Mesodermal cell (in vitro differentiated cells): ENCODE results near the gene MACROD2.

Experiments
- H3K27ac ChIP-seq: 2 replicates; pipeline ENCODE4 v1.7.0; 2013; ENCODE audit warnings: mild to moderate bottlenecking, low read depth, low read length, moderate library complexity; ENCODE audit not compliant: severe bottlenecking
- H3K36me3 ChIP-seq: 2 replicates; pipeline ENCODE4 v1.7.1; 2013; ENCODE audit warnings: mild to moderate bottlenecking, low read length, moderate library complexity; ENCODE audit not compliant: control insufficient read depth, insufficient read depth
- H3K4me1 ChIP-seq: one replicate; pipeline ENCODE4 v1.7.1; 2013; ENCODE audit warnings: mild to moderate bottlenecking, low read length; ENCODE audit not compliant: insufficient read depth, control insufficient read depth, poor library complexity, severe bottlenecking
- H3K4me3 ChIP-seq: 2 replicates; pipeline ENCODE4 v1.7.0; 2013; ENCODE audit warnings: low read length, control low read depth, mild to moderate bottlenecking; ENCODE audit not compliant: insufficient read depth, poor library complexity, severe bottlenecking; ENCODE audit errors: extremely low read depth
- H3K9me3 ChIP-seq: 2 replicates; pipeline ENCODE4 v1.7.1; 2013; ENCODE audit warnings: mild to moderate bottlenecking, low read length, moderate library complexity; ENCODE audit not compliant: control insufficient read depth
- WGBS, 2 experiments: methylation state at CpG; one replicate each; pipeline ENCODE4 v1.1.5; 2013; ENCODE audit warnings: missing lambda C conversion rate in 2 of 2; ENCODE audit not compliant: insufficient coverage in 2 of 2; 5-methylcytosine and 5-hydroxymethylcytosine counted together

Gene MACROD2

DNA sequence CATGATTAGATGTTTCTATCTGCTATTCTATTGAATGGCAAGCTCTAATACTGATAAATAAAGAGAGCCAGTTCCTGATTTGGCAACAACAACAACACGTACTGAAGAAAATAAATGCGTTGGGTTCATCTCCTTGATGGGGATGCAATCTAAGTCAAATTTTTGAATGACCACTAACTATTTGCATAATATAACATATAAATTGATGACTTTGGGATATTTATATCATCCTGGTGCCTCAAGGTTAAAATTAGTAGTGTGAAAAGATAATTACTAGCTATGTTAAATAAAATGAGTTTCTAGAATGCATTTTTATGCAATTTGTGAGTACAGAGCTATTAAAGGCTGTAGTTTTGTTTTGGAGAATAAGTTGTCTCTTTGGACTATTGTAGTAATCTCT is 1681.5 kb downstream of the MACROD2 start:
- H3K36me3 ChIP-seq, result no peaks in the 10 kb centered on the region
- WGBS, 2 experiments, result no CpG with 5 or more reads among the region's 2 CpGs
- H3K9me3 ChIP-seq, result no peaks in the 10 kb centered on the region
- H3K27ac ChIP-seq, result no peak overlapping the region
- H3K4me1 ChIP-seq, result no peaks in the 10 kb centered on the region
- no peak overlapping the region for H3K4me3 ChIP-seq

DNA sequence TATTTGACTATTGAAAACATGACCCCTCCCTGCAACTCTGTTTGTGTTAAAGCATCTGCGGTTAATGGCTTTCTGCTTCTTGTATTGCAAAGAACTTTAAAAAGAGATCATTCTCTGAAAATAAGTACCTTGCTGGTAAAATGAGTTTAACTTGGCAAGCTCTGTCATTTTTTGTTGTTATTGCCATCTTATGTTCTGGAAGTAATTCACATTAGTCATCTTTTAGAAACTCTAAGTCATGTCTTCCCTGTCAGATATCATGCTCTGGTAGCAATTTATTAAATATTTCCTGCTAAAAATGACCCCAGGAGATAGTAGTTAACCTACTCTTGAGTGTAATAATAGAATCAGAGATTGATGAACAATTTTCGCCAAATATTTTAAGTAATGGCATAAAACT is 1687.4 kb downstream of the MACROD2 start:
- no peak overlapping the region for H3K4me3 ChIP-seq
- WGBS, 2 experiments, result 100% methylated on average over 1 to 2 of the region's 2 CpGs

DNA sequence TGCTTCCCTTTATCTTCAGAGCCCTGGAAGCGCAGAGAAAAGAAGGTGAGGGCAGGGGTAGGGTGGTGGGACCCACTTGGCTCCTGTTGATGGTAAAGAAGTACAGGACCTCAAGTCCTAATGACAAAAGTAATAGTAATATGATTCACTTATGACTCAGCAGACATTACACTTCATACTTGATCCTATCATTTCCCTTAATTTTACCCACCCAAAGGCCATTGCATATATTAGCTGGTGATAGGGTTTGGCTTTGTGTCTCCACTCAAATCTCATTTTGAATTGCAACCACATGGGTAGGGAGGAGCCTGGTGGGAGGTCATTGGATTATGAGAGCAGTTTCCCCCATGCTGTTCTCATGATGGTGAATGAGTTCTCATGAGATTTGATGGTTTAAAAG is 1697.3 kb downstream of the MACROD2 start:
- Histone ChIP-seq H3K9me3 (no peaks in the 10 kb centered on the region), H3K27ac (no peak overlapping the region), H3K4me3 (no peak overlapping the region), H3K36me3 (no peaks in the 10 kb centered on the region), H3K4me1 (no peaks in the 10 kb centered on the region)
- WGBS, 2 experiments, result 60 to 83% methylated on average over 1 of the region's 1 CpG

More for the DNA sequence above, 1687.4 kb downstream of the MACROD2 start:
- H3K27ac ChIP-seq, result no peak overlapping the region
- no peaks in the 10 kb centered on the region for H3K9me3 ChIP-seq
- H3K36me3 ChIP-seq, result no peaks in the 10 kb centered on the region
- H3K4me1 ChIP-seq, result no peaks in the 10 kb centered on the region

DNA sequence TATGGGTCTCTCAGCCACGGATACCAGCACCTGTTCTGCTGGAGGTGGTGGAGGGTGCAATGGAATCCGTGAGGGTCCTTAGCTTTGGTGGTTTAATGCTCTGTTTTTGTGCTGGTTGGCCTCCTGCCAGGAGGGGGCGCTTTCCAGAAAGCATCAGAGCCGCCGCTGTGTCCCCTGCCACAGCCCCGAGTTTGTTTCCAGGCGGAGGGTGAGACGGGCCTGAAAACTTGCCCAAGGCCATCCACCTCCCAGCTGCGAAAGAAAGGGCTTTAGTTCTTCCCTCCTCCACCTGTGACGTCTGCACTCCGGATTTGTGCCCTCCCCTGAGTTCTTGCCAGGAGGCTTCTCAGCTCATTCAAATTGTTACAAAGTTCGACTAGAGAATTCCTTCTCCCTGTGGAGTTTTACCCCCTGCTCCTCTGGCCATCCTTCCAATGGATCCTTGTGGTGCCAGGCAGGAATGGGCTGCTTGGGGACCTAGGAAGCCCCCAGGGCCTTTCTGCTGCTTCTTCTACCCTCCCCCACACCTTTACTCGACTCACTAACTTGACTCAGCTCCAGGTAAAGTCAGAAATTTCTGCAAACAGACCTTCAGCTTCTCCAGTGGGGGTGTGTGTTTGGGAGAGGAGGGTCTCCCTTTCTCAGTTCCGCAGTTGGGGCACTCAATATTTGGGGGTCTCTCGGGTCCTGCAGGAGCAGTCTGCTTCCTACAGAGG is 1704.3 kb downstream of the MACROD2 start:
- 89 to 92% methylated on average over 6 to 14 of the region's 15 CpGs for WGBS, 2 experiments
- no peaks in the 10 kb centered on the region for H3K4me1 ChIP-seq
- no peak overlapping the region for H3K4me3 ChIP-seq
- H3K27ac ChIP-seq, result no peak overlapping the region
- no peaks in the 10 kb centered on the region for H3K9me3 ChIP-seq
- no peaks in the 10 kb centered on the region for H3K36me3 ChIP-seq

DNA sequence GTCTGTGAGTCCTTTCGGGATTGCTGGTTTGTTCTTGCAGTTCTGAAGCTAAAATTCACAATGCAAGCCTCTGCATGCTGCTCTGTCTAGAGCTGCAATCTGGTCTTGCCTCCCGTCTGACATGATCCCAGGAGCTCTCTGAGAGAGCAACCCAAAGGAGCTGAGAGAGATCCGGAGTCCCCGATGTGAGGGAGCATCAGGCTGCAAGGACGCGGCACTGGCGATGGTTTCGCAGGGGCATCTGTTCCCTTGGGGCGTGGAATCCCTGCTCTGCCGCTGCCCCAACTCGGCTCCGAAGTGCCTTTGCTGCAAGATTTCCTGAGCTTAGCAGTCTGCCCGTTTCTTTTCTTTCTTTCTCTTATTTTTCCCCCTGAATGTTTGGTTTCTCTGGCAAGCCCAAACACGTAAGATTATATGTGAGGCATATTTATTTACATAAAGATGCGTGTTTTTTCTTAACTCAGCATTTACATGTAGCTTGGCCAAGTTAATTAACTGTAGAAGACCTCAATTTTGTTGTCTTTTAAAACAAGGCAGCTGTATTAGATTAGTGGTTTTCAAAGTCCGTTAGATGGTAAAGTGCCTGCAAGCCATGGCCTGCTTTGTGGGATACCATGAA is 1704.9 kb downstream of the MACROD2 start:
- H3K36me3 ChIP-seq, result no peaks in the 10 kb centered on the region
- no peaks in the 10 kb centered on the region for H3K4me1 ChIP-seq
- WGBS, 2 experiments, result 89 to 96% methylated on average over 13 of the region's 16 CpGs
- no peak overlapping the region for H3K4me3 ChIP-seq
- no peak overlapping the region for H3K27ac ChIP-seq
- no peaks in the 10 kb centered on the region for H3K9me3 ChIP-seq

DNA sequence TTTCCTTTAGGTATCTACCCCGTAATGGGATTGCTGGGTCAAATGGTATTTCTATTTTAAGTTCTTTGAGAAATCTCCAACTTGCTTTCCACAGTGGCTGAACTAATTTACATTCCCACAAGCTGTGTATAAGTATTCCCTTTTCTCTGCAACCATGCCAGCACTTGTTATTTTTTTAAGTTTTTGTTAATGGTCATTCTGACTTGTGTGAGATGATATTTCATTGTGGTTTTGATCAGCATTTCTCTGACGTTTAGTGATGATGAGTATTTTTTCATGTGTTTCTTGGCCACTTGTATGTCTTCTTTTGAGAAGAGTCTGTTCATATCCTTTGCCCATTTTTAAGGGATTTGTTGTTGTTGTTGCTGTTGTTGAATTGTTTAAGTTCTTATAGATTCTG is 1706.8 kb downstream of the MACROD2 start:
- no peaks in the 10 kb centered on the region for H3K36me3 ChIP-seq
- no peaks in the 10 kb centered on the region for H3K4me1 ChIP-seq
- no peaks in the 10 kb centered on the region for H3K9me3 ChIP-seq
- H3K27ac ChIP-seq, result no peak overlapping the region
- WGBS, 2 experiments, result 56 to 80% methylated on average over 1 of the region's 2 CpGs
- H3K4me3 ChIP-seq, result no peak overlapping the region

DNA sequence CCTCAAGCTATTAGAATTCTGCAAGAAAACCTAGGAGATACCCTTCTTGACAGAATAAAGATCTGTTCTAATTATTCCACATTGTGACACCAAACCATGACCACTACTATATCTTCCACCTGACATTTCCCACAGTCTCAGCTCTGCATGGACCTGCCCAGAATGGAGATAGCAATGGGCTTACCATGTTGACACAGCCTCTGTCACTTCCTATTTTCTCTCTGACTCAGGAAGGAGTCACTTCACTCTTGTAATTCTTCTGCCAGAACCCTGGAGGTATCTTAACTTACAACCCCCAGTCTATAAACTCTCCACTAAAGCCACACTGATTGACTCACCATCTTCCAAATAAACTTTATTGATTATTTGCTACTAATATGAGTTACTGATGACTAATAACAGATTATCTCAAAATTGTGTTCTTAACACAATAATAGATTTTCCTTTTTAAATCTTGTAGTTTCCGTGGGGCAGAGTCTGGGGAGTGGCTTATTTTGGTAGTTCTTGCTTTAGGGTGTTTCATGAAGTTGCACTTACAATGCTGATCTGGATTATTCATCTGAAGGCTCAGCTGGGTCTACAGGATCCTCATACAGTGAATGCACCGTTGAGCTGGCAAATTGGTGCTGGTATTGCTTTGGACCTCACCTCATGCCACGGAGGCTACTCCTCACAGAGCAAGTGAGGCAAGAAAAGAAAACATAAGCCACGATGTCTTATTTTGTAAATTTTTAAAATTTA is 1708.0 kb downstream of the MACROD2 start:
- no peaks in the 10 kb centered on the region for H3K9me3 ChIP-seq
- H3K27ac ChIP-seq, result no peak overlapping the region
- H3K4me3 ChIP-seq, result no peak overlapping the region
- 93 to 100% methylated on average over 1 to 2 of the region's 4 CpGs for WGBS, 2 experiments
- H3K36me3 ChIP-seq, result no peaks in the 10 kb centered on the region
- H3K4me1 ChIP-seq, result no peaks in the 10 kb centered on the region

DNA sequence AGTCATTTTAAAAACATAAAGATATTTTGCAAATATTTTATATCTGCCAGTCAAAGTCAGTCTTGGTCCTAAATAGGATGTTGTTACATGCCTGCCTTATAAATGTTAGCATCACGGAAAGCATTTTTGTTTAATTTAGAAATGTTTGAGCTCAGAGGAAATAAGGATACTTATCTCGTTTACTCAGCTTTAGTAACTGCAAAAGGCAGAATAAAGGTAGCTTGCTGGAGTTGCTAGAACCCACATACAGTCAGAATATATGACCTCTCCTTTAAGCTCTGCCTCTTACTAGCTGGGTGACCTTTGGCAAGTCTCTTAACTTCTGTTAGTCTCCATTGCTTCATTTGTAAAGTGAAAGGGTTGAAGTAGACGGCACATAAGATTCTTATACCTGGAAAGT is 1710.7 kb downstream of the MACROD2 start:
- H3K27ac ChIP-seq, result no peak overlapping the region
- no peaks in the 10 kb centered on the region for H3K36me3 ChIP-seq
- WGBS, 2 experiments, result 67% methylated on average over 1 of the region's 3 CpGs
- H3K9me3 ChIP-seq, result no peaks in the 10 kb centered on the region
- H3K4me3 ChIP-seq, result no peak overlapping the region
- no peaks in the 10 kb centered on the region for H3K4me1 ChIP-seq

DNA sequence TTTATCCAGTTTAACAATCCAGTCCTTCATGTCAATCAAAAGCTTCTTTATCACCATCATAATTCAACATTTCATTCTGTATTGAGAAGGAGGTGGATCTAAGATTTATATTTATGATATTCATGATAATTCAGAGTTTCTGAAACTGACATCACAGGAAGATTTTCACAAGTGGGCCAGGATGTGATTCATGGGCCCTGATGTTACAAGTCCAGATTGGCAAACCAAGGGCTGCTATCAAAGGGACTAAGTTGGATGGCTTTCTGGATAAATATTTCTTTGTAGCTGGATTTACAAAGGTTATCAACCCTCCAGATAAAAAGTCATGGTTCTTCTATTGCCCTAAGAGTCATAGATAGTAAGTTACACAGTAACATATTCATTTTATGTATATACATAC is 1711.4 kb downstream of the MACROD2 start:
- Histone ChIP-seq H3K4me3 (no peak overlapping the region), H3K27ac (no peak overlapping the region), H3K9me3 (no peaks in the 10 kb centered on the region), H3K36me3 (no peaks in the 10 kb centered on the region), H3K4me1 (no peaks in the 10 kb centered on the region)

DNA sequence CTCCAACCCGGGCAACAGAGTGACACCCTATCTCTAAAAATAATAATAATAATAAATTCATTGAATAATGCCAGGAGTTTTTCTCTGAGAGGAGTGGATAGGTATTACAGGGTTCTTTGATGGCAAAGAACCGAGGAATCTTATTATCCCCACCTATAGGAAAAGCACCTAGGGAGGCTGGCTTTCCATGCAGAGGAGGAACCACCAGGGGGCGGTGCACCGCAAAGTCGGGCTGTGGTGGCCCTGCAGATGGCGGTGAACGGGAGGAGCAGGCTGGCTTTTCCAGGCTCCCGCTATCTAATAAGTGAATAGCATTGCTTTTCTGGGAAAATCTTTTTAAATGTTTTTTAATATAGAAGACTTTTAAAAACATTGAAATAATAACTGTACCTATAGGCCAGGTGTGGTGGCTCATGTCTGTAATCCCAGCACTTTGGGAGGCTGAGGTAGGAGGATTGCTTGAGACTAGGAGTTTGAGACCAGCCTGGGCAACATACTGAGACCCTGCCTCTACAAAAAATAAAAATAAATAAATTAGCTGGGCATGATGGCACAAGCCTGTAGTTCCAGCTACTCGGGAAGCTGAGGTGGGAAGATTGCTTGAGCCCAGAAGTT is 1713.8 kb downstream of the MACROD2 start:
- whole genome bisulfite sequencing, 2 experiments, result 11 to 100% methylated on average over 1 to 4 of the region's 9 CpGs
- H3K4me1 ChIP-seq, result no peaks in the 10 kb centered on the region
- H3K36me3 ChIP-seq, result no peaks in the 10 kb centered on the region

More for the DNA sequence above, 1713.8 kb downstream of the MACROD2 start:
- Histone ChIP-seq H3K4me3 (no peak overlapping the region), H3K27ac (no peak overlapping the region), H3K9me3 (no peaks in the 10 kb centered on the region)
